ENCODE results near the gene P2RX6. TPM values are rescaled to one million over a fixed set of nuclear protein-coding genes. Genes with fewer than 3 reads are reported as not detected.
"Not testable (repeated sequence)": the region's sequence is repeated elsewhere in the genome, so short reads cannot be mapped to it uniquely, and the experiment has no call there.

The P2RX6 gene
- polyA plus RNA-seq, 1 of the 3 experiments (the other 2 are of a cell fraction), result 7.1 TPM

DNA sequence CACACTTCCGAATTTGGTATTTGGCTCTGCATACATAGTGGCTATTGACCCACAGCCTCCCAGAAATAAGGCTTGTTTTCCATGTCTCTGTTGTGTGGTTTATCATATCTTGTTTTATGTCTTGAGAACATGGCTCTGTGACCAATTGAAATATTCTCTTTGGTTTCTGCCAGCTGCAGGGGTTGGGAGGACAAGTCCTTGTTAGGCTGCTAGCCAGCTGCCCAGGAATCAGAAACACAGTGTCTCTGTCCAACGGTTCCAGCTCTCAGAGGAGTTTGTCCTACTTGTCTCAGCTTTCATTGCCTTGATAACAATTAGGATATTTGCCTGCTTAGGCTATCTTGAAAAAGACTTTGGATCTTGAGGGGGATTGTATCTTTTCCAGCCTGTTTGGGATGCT is 23.4 kb downstream of the P2RX6 start:
- no peak for DNase-seq
- Histone ChIP-seq H2AFZ (ENCODE audit: low read depth) (no peak overlapping the region), H3K4me3 (ENCODE audit: low read depth in 2 of 2, low read length in 1 of 2) (no peak overlapping the region), H3K27me3 (ENCODE audit: insufficient read depth) (no peaks in the 10 kb centered on the region), H3K27ac (ENCODE audit: low read depth in 2 of 2, low read length in 1 of 2) (peak overlapping the region in 1 of 2 experiments; percentile 34; a peak in 2 of 4 replicates), H3K4me2 (no peak overlapping the region), H3K79me2 (ENCODE audit: insufficient read depth) (no peaks in the 10 kb centered on the region), H3K9me2 (no peaks in the 10 kb centered on the region), H3K9me3 (no peaks in the 10 kb centered on the region), H3K36me3 (replicated peaks in 1 of 2; ENCODE audit: control insufficient read depth in 1 of 2, insufficient read depth in 2 of 2, low read length in 1 of 2) (no peaks in the 10 kb centered on the region), H3K9ac (no peak overlapping the region), H3K4me1 (ENCODE audit: control insufficient read depth in 1 of 2, insufficient read depth in 2 of 2, low read depth in 1 of 2, low read length in 1 of 2) (peaks cover 0 to 8% of the 10 kb centered on the region in 2 experiments; a peak in 2 of 4 replicates), H3F3A (replicated peaks; ENCODE audit: insufficient read depth) (peaks cover 17% of the 10 kb centered on the region), H4K20me1 (ENCODE audit: insufficient read depth) (no peaks in the 10 kb centered on the region)
- 61% methylated on average over 2 of the region's 2 CpGs for WGBS (ENCODE audit: low lambda C conversion rate)
- POLR2A ChIA-PET, result no interaction called here
- CTCF ChIA-PET, result interaction anchor here (0.7 to 2.2 kb wide), 4 partner anchors 17 to 586 kb away, joined by 3 to 6 read pairs (median 4); no protein-coding TSS in a partner anchor
- TF ChIP-seq, protein P1, sequence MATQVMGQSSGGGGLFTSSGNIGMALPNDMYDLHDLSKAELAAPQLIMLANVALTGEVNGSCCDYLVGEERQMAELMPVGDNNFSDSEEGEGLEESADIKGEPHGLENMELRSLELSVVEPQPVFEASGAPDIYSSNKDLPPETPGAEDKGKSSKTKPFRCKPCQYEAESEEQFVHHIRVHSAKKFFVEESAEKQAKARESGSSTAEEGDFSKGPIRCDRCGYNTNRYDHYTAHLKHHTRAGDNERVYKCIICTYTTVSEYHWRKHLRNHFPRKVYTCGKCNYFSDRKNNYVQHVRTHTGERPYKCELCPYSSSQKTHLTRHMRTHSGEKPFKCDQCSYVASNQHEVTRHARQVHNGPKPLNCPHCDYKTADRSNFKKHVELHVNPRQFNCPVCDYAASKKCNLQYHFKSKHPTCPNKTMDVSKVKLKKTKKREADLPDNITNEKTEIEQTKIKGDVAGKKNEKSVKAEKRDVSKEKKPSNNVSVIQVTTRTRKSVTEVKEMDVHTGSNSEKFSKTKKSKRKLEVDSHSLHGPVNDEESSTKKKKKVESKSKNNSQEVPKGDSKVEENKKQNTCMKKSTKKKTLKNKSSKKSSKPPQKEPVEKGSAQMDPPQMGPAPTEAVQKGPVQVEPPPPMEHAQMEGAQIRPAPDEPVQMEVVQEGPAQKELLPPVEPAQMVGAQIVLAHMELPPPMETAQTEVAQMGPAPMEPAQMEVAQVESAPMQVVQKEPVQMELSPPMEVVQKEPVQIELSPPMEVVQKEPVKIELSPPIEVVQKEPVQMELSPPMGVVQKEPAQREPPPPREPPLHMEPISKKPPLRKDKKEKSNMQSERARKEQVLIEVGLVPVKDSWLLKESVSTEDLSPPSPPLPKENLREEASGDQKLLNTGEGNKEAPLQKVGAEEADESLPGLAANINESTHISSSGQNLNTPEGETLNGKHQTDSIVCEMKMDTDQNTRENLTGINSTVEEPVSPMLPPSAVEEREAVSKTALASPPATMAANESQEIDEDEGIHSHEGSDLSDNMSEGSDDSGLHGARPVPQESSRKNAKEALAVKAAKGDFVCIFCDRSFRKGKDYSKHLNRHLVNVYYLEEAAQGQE (IDR thresholded peaks at IDR 0.05; ENCODE audit: low read depth, low read length), result peak; percentile 81
- no peak for TF ChIP-seq TAF1 (IDR thresholded peaks at IDR 0.05; ENCODE audit: borderline replicate concordance, low read depth, low read length)

GRCh38 chr22:21039158-21039557 is 24.2 kb downstream of the P2RX6 start:
- H2AFZ ChIP-seq (ENCODE audit: low read depth); H3K9ac ChIP-seq; H3K27me3 ChIP-seq (ENCODE audit: insufficient read depth); H3K36me3 ChIP-seq (replicated peaks in 1 of 2; ENCODE audit: control insufficient read depth in 1 of 2, insufficient read depth in 2 of 2, low read length in 1 of 2); CTCF ChIA-PET; H3K4me2 ChIP-seq; H3K79me2 ChIP-seq (ENCODE audit: insufficient read depth); H3K4me3 ChIP-seq (ENCODE audit: low read depth in 2 of 2, low read length in 1 of 2); H3K4me1 ChIP-seq (ENCODE audit: control insufficient read depth in 1 of 2, insufficient read depth in 2 of 2, low read depth in 1 of 2, low read length in 1 of 2); H4K20me1 ChIP-seq (ENCODE audit: insufficient read depth); H3K27ac ChIP-seq (ENCODE audit: low read depth in 2 of 2, low read length in 1 of 2); DNase-seq; H3K9me2 ChIP-seq; H3K9me3 ChIP-seq; POLR2A ChIA-PET: not testable (repeated sequence)
- 95% methylated on average over 5 of the region's 5 CpGs for WGBS (ENCODE audit: low lambda C conversion rate)
- peaks cover 17% of the 10 kb centered on the region for H3F3A ChIP-seq (replicated peaks; ENCODE audit: insufficient read depth)

GRCh38 chr22:21041937-21042336 is 27.0 kb downstream of the P2RX6 start:
- CTCF ChIA-PET, result interaction anchor here (0.6 kb wide), 1 partner anchor 25 kb away, joined by 3 read pairs; no protein-coding TSS in a partner anchor
- no peaks in the 10 kb centered on the region for H3K79me2 ChIP-seq (ENCODE audit: insufficient read depth)
- H3K9me2 ChIP-seq, result no peaks in the 10 kb centered on the region
- no peak for DNase-seq
- no peaks in the 10 kb centered on the region for H3K36me3 ChIP-seq (replicated peaks in 1 of 2; ENCODE audit: control insufficient read depth in 1 of 2, insufficient read depth in 2 of 2, low read length in 1 of 2)
- no peak overlapping the region for H3K4me2 ChIP-seq
- H3F3A ChIP-seq (replicated peaks; ENCODE audit: insufficient read depth), result peaks cover 17% of the 10 kb centered on the region
- H3K4me3 ChIP-seq (ENCODE audit: low read depth in 2 of 2, low read length in 1 of 2), result no peak overlapping the region
- no peak overlapping the region for H3K9ac ChIP-seq
- peaks cover 17 to 25% of the 10 kb centered on the region in 2 experiments; a peak in 3 of 4 replicates for H3K4me1 ChIP-seq (ENCODE audit: control insufficient read depth in 1 of 2, insufficient read depth in 2 of 2, low read depth in 1 of 2, low read length in 1 of 2)
- 57% methylated on average over 4 of the region's 4 CpGs for WGBS (ENCODE audit: low lambda C conversion rate)
- H2AFZ ChIP-seq (ENCODE audit: low read depth), result no peak overlapping the region
- H3K9me3 ChIP-seq, result no peaks in the 10 kb centered on the region
- H3K27me3 ChIP-seq (ENCODE audit: insufficient read depth), result no peaks in the 10 kb centered on the region
- no peaks in the 10 kb centered on the region for H4K20me1 ChIP-seq (ENCODE audit: insufficient read depth)
- POLR2A ChIA-PET, result no interaction called here
- TF ChIP-seq FOSL2 (IDR thresholded peaks at IDR 0.05; ENCODE audit: borderline replicate concordance, low read depth) (0 out of 2 replicates have a peak, but pooled peaks have one; percentile 6), MEF2A (IDR thresholded peaks at IDR 0.05; ENCODE audit: borderline replicate concordance, low read depth) (no peak), SMC3 (IDR thresholded peaks at IDR 0.05; ENCODE audit: low read depth, low read length) (no peak)
- H3K27ac ChIP-seq (ENCODE audit: low read depth in 2 of 2, low read length in 1 of 2), result no peak overlapping the region

Data from SK-N-SH (cell line).